CD4-positive, alpha-beta T cell treated with Interleukin-4 for 1 hour (primary cell): ENCODE results near the gene PAXIP1.
"Not testable (repeated sequence)": the region's sequence is repeated elsewhere in the genome, so short reads cannot be mapped to it uniquely, and the experiment has no call there.

Experiments used
- DNase-seq, 2 donors: peaks; one replicate each; pipeline ENCODE4 v3.0.0-alpha.2; 2020 to 2022

The PAXIP1 gene

GRCh38 chr7:155003092-155003375, at the start of gene PAXIP1:
Gene PAXIP1, minus strand, starts transcription at chr7:155003124. Its CDS starts 195 bp downstream, at chr7:155002929.
- peak in 1 of 2 donors; percentile 50 for DNase-seq

GRCh38 chr7:155051355-155051754, 48.4 kb upstream of the PAXIP1 start:
- no peak for DNase-seq

- no peak for DNase-seq
Measured at GRCh38 chr7:155048006-155048405, 45.1 kb upstream of the PAXIP1 start.

GRCh38 chr7:155043756-155044155, 40.8 kb upstream of the PAXIP1 start:
- no peak for DNase-seq

GRCh38 chr7:155038335-155038734, 35.4 kb upstream of the PAXIP1 start:
- no peak for DNase-seq

GRCh38 chr7:155034495-155034894, 31.6 kb upstream of the PAXIP1 start:
- not testable (repeated sequence) for DNase-seq

GRCh38 chr7:155032978-155033377, 30.1 kb upstream of the PAXIP1 start:
- DNase-seq = no peak

- DNase-seq = no peak
Measured at GRCh38 chr7:155027879-155028278, 25.0 kb upstream of the PAXIP1 start.

GRCh38 chr7:155021699-155022145, 18.8 kb upstream of the PAXIP1 start:
- DNase-seq = no peak

GRCh38 chr7:155020996-155021395, 18.1 kb upstream of the PAXIP1 start:
- no peak for DNase-seq

GRCh38 chr7:155017834-155018233, 14.9 kb upstream of the PAXIP1 start:
- no peak for DNase-seq

GRCh38 chr7:155011086-155011485, 8.2 kb upstream of the PAXIP1 start:
- DNase-seq = no peak

- DNase-seq = peak; percentile 21 to 38
Measured at GRCh38 chr7:155009570-155010157, 6.7 kb upstream of the PAXIP1 start.

GRCh38 chr7:155007947-155008346, 5.0 kb upstream of the PAXIP1 start:
- DNase-seq = peak; percentile 18 to 40

GRCh38 chr7:155003376-155004214, 671 bp upstream of the PAXIP1 start:
- DNase-seq = peak; percentile 82 to 87

- no peak for DNase-seq
Measured at GRCh38 chr7:155002411-155003091, 373 bp downstream of the PAXIP1 start.

- peak in 1 of 2 donors; percentile 38 for DNase-seq
Measured at GRCh38 chr7:155001756-155002410, 1.0 kb downstream of the PAXIP1 start.

GRCh38 chr7:155000795-155001194, 2.1 kb downstream of the PAXIP1 start:
- peak in 1 of 2 donors; percentile 10 for DNase-seq

GRCh38 chr7:154998481-154998880, 4.4 kb downstream of the PAXIP1 start:
- no peak for DNase-seq

- DNase-seq = no peak
Measured at GRCh38 chr7:154997840-154998370, 5.0 kb downstream of the PAXIP1 start.

- no peak for DNase-seq
Measured at GRCh38 chr7:154996756-154997155, 6.2 kb downstream of the PAXIP1 start.

- DNase-seq = no peak
Measured at GRCh38 chr7:154996101-154996500, 6.8 kb downstream of the PAXIP1 start.

- DNase-seq = no peak
Measured at GRCh38 chr7:154994996-154995395, 7.9 kb downstream of the PAXIP1 start.
